GM23248 (cell line): ENCODE data around the gene MAPK10.

Experiments used
- EZH2 ChIP-seq: fragments of 200-600 bp; sonication (generic); IDR thresholded peaks from 2 replicates; pipeline ENCODE4 v1.6.1; 2018; ENCODE audit warnings: antibody characterized with exemption, mild to moderate bottlenecking; ENCODE audit not compliant: insufficient read depth, poor library complexity, severe bottlenecking
- EZH2phosphoT487 ChIP-seq: fragments of 200-600 bp; sonication (generic); IDR thresholded peaks from 2 replicates; pipeline ENCODE4 v1.6.1; 2018; ENCODE audit warnings: antibody characterized with exemption, moderate library complexity, mild to moderate bottlenecking, low read depth; ENCODE audit not compliant: insufficient read depth

- TF ChIP-seq EZH2 (no peak), EZH2phosphoT487 (no peak)
Measured at GRCh38 chr4:85964298-85964697, 395.6 kb downstream of the MAPK10 start.
